Mesodermal cell (in vitro differentiated cells): Measurements from ENCODE around the gene MVB12B.

ENCODE experiments used
- H3K27ac ChIP-seq: 2 replicates; pipeline ENCODE4 v1.7.0; 2013; ENCODE audit warnings: mild to moderate bottlenecking, low read depth, low read length, moderate library complexity; ENCODE audit not compliant: severe bottlenecking
- H3K36me3 ChIP-seq: 2 replicates; pipeline ENCODE4 v1.7.1; 2013; ENCODE audit warnings: mild to moderate bottlenecking, low read length, moderate library complexity; ENCODE audit not compliant: control insufficient read depth, insufficient read depth
- H3K4me1 ChIP-seq: one replicate; pipeline ENCODE4 v1.7.1; 2013; ENCODE audit warnings: mild to moderate bottlenecking, low read length; ENCODE audit not compliant: insufficient read depth, control insufficient read depth, poor library complexity, severe bottlenecking
- H3K4me3 ChIP-seq: 2 replicates; pipeline ENCODE4 v1.7.0; 2013; ENCODE audit warnings: low read length, control low read depth, mild to moderate bottlenecking; ENCODE audit not compliant: insufficient read depth, poor library complexity, severe bottlenecking; ENCODE audit errors: extremely low read depth
- H3K9me3 ChIP-seq: 2 replicates; pipeline ENCODE4 v1.7.1; 2013; ENCODE audit warnings: mild to moderate bottlenecking, low read length, moderate library complexity; ENCODE audit not compliant: control insufficient read depth
- WGBS, 2 experiments: methylation state at CpG; one replicate each; pipeline ENCODE4 v1.1.5; 2013; ENCODE audit warnings: missing lambda C conversion rate in 2 of 2; ENCODE audit not compliant: insufficient coverage in 2 of 2; 5-methylcytosine and 5-hydroxymethylcytosine counted together

Gene MVB12B

DNA sequence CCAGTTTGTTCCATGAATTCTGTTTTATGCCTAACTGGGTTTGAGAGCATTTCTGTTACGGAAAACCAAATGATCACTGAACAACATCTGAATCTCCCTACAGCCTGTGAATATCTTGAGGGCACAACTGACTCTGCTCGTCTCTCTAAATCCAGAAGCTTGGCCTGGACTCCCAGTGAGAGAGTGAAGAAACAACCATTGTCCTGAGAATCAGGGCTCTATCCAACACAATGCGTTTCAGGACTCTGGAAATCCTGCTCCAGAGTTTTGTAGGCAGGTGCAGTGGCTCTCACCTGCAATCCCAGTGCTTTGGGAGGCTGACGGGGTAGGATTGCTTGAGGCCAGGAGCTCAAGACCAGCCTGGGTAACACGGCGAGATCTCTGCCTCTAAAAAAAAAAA lies 7.8 kb upstream of the MVB12B start:
- 73 to 85% methylated on average over 5 to 6 of the region's 6 CpGs for WGBS, 2 experiments
- H3K4me1 ChIP-seq, result no peaks in the 10 kb centered on the region
- no peak overlapping the region for H3K27ac ChIP-seq
- no peaks in the 10 kb centered on the region for H3K36me3 ChIP-seq
- H3K9me3 ChIP-seq, result peaks cover 7% of the 10 kb centered on the region
- no peak overlapping the region for H3K4me3 ChIP-seq

DNA sequence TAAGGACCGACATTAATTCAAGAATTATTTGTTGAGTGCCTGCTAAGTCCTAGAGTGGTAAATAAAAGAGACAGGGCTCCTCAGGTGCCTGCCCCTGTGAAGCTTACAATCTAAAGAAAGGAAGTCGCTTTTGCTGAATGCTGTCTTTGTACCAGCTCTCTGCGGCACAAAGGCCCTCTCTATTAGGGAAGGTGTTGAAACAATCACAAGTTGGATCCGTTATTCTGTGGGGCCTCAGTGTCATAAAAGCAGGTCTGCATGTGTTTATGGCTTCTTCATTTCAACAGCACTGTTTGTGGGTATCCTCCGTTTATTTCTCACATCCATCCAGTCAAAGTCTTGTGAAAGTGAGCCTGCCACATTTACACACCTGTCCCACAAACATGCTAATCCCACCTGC lies 7.0 kb upstream of the MVB12B start:
- Histone ChIP-seq H3K9me3 (peaks cover 12% of the 10 kb centered on the region), H3K36me3 (no peaks in the 10 kb centered on the region), H3K4me1 (no peaks in the 10 kb centered on the region), H3K27ac (no peak overlapping the region), H3K4me3 (no peak overlapping the region)
- WGBS, 2 experiments, result 85% methylated on average over 5 of the region's 5 CpGs

DNA sequence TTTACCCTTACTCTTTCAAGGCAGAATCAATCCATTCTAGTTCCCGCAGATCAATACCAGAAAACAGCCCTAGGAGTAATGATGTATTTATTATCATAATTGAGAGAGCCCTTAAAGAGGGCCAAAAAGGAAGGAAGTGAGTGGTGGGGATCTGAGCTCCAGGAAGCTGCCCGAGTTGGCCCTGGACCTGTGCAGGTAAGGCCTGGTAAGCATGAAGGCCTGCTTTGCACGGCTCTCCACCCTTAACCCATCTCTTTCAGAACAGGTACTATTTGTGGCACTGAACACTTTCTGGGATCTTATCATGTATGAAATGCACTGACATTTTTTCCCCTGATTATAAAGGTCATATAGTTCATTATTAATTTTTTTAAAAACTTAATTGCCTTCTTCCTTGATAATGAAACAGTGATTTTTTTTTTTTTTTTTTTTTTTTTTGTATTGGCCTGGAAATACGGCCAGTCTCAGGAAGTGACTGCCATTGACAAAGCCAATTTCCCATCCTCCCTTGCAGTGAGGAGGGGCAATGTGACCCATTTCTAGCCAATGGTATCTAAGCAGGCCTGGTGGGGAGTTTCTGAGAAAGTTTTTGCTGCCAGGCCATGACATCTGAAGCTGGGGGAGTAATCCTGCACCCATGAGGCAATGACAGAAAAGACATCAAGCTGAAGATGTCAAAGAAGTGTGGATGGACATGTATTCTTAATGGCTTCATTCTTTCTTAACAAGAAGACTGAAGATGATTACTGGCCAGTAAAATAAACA lies 6.3 kb upstream of the MVB12B start:
- peaks cover 12% of the 10 kb centered on the region for H3K9me3 ChIP-seq
- no peaks in the 10 kb centered on the region for H3K4me1 ChIP-seq
- H3K36me3 ChIP-seq, result no peaks in the 10 kb centered on the region
- no peak overlapping the region for H3K4me3 ChIP-seq
- WGBS, 2 experiments, result 100% methylated on average over 1 of the region's 4 CpGs
- no peak overlapping the region for H3K27ac ChIP-seq

DNA sequence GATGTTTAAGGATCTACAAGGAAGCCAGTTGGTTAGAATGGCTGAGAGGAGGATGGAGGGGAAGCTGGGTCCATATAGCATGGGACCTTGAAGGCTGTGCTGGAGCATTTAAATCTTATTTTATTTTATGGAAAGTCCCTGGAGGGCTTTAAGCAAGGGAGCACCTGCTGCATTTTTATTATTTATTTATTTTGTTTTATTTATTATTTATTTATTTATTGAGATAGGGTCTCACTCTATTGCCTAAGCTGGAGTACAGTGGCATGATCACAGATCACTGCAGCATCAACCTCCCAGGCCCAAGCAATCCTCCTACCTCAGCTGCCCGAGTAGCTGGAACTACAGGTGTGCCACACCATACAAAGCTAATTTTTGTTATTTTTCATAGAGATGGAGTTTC lies 4.9 kb upstream of the MVB12B start:
- peaks cover 12% of the 10 kb centered on the region for H3K9me3 ChIP-seq
- no peak overlapping the region for H3K4me3 ChIP-seq
- no peaks in the 10 kb centered on the region for H3K4me1 ChIP-seq
- H3K27ac ChIP-seq, result no peak overlapping the region
- 100% methylated on average over 1 of the region's 1 CpG; no CpG with 5 or more reads in 1 of the 2 experiments for WGBS, 2 experiments
- H3K36me3 ChIP-seq, result no peaks in the 10 kb centered on the region

DNA sequence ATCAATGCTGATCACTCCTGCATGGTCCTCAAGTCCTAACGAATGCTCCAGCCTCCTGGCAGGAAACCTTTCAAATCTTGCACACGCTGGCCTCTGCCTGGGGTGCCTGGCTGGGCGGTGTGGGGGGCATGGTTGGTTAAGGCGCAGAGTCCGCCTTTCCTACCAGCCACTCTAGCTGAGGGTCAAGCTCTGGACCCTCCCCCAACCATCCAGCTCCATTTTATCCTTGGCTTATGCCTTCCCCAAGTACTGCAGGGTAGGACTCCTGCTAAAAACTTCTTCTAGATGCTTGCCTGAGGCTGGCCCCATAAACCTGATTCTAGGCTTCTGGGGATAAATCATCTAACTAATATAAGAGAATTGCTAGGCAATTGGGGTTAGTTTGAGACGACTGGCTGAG lies 808 bp upstream of the MVB12B start:
- H3K9me3 ChIP-seq, result peaks cover 12% of the 10 kb centered on the region
- 72 to 75% methylated on average over 5 of the region's 6 CpGs for WGBS, 2 experiments
- H3K36me3 ChIP-seq, result peaks cover 5% of the 10 kb centered on the region
- H3K27ac ChIP-seq, result no peak overlapping the region
- H3K4me1 ChIP-seq, result peaks cover 12% of the 10 kb centered on the region
- peak overlapping the region; percentile 39 for H3K4me3 ChIP-seq

DNA sequence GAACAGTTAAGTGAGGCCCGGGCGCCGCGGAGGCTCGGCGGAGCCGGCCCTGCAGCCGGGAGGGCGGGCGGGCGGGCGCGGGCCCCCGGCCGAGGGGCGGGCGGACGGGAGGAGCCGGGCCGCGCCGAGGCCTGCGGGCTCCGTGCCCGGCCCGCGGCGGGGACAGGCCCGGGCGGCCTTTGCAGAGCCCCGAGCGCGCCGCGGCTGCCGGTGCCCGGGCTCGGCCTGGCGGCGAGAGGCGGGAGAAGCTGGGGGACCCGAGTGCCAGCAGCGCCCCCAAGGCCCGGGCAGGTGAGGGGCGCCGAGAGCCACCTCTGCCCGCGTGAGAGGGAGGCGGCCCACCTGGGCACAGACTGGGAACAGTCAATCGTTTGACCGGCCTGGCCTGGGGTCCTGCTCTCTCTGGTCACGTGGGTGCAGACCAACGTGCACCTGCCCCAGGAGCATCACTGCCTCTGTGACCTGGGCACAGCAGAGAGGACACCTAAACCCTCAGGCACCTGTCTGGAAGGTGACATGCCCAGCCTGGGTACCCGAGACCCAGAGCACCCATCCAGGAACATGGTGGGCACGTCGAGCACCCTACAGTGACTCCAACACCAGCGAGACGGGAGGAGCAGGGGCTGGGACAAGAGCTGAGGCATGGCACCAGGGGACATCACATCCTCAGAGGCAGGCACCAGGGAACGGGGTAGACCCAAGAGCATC lies 531 bp downstream of the MVB12B start:
- Histone ChIP-seq H3K36me3 (peaks cover 5% of the 10 kb centered on the region), H3K4me3 (peak overlapping the region; percentile 45), H3K27ac (peak overlapping the region; percentile 1), H3K9me3 (peaks cover 12% of the 10 kb centered on the region), H3K4me1 (peaks cover 17% of the 10 kb centered on the region)
- WGBS, 2 experiments, result 12% methylated on average over 32 to 52 of the region's 59 CpGs

DNA sequence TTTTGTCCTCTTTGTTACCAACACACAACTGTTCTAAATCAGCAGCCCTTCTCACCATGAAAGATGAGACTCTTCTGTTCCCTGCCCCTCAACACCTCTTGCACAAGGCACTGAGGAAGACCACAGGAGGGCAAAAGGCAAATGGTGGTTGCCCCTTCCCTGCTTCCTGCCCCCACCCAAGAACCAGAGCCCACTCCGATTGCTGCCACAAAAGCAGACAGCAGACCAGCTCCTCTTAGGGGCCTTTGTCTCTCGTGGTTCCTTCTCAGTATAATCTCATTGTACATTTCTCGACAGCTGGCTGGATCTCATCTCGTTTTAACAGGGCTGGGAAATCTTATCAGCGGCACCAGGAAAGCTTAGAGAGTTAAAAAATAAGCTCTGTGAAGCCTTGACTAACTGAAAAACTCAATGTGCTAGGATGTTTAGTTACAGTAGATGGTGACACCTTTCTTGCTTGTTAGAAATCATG lies 1.1 kb downstream of the MVB12B start:
- Histone ChIP-seq H3K36me3 (peaks cover 5% of the 10 kb centered on the region), H3K9me3 (peaks cover 12% of the 10 kb centered on the region), H3K4me1 (peaks cover 20% of the 10 kb centered on the region), H3K27ac (peak overlapping the region; percentile 1), H3K4me3 (peak overlapping the region; percentile 45)
- 70% methylated on average over 4 of the region's 5 CpGs; no CpG with 5 or more reads in 1 of the 2 experiments for WGBS, 2 experiments

DNA sequence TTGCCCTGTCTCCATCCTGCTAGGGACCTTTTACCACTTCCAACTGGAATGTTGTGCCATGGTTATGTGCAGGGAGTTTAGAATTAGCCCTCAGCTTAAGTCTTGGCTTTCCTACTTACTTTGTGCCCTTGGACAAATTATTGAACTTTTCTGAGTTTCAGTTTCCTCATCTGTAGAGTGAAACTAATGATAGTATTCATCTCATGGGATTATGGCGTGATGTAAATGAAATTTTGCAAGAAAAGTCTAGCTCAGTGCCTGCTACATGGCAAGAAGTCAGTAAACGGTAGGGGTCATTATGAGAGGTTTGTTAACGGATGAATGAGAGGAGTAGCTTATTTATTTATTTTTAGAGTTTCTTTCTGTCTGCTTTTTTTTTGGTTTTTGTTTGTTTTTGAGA lies 1.8 kb downstream of the MVB12B start:
- Histone ChIP-seq H3K9me3 (peaks cover 9% of the 10 kb centered on the region), H3K27ac (peak overlapping the region; percentile 1), H3K4me3 (no peak overlapping the region), H3K4me1 (peaks cover 20% of the 10 kb centered on the region), H3K36me3 (peaks cover 5% of the 10 kb centered on the region)
- 80 to 90% methylated on average over 1 to 3 of the region's 3 CpGs for WGBS, 2 experiments

DNA sequence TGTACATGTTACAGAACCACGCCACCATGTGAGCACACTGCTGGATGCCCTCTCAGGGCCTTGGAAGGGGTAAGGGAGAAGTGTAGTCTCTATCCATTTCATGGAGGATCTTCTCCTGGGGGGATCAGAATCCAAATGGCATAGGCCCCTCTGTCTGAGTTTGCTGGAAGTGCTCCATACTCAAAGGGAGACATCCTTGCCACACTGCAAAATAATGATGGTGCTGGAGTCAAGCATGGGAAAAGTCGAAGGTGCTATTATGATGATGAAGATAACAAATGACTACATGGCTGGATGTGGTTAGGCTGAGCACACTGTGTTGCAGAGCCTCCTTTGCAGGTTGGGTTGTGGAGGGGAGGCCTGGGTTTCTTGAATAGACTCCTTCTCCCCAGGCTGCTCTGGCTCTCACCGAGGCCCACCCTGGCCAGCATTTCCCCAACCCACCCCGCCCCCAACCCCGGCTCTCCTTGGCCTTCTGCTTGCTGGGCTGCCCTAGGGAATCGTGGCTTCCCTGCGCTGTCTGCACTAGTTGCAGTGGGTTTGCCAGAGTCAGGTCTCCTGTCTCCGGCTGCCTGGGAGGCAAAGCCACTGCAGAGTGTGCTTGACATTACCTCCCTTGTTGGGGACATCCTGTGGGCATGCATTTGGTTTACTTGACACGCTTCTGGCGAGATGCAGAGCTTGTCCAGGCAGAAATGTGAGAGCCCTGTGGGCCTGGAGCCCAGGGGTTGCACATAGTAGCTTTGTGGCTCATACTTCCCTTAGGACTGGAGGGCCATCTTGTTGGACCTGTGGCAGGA lies 3.0 kb downstream of the MVB12B start:
- no peak overlapping the region for H3K27ac ChIP-seq
- H3K4me1 ChIP-seq, result peaks cover 20% of the 10 kb centered on the region
- 93 to 98% methylated on average over 6 to 8 of the region's 10 CpGs for WGBS, 2 experiments
- H3K4me3 ChIP-seq, result no peak overlapping the region
- no peaks in the 10 kb centered on the region for H3K9me3 ChIP-seq
- H3K36me3 ChIP-seq, result peaks cover 5% of the 10 kb centered on the region

DNA sequence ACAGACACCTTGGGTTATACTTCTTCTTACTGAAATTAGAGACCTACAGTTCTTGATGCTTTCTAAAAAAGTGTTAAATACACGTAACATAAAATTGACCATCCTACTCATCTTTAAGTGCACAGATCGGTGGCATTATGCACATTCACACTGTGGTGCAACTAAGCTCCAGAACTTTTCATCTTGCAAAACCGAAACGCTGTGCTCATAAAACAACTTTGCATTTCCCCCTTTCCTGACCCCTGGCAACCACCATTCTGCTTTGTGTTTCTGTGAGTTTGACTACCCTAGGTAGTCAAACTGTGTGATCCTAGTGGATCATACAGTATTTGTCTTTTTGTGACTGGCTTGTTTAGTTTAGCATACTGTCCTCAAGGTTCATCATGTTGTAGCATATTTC lies 3.9 kb downstream of the MVB12B start:
- Histone ChIP-seq H3K9me3 (no peaks in the 10 kb centered on the region), H3K4me3 (no peak overlapping the region), H3K4me1 (peaks cover 20% of the 10 kb centered on the region), H3K36me3 (peaks cover 5% of the 10 kb centered on the region), H3K27ac (no peak overlapping the region)
- WGBS, 2 experiments, result 96 to 100% methylated on average over 4 of the region's 4 CpGs
